ENCODE data around the gene KIF1C. TPM values are rescaled to one million over a fixed set of nuclear protein-coding genes. Genes with fewer than 3 reads are reported as not detected.

Gene KIF1C
- total RNA-seq, 1 experiment from 2014 or later: 85.6 TPM

DNA sequence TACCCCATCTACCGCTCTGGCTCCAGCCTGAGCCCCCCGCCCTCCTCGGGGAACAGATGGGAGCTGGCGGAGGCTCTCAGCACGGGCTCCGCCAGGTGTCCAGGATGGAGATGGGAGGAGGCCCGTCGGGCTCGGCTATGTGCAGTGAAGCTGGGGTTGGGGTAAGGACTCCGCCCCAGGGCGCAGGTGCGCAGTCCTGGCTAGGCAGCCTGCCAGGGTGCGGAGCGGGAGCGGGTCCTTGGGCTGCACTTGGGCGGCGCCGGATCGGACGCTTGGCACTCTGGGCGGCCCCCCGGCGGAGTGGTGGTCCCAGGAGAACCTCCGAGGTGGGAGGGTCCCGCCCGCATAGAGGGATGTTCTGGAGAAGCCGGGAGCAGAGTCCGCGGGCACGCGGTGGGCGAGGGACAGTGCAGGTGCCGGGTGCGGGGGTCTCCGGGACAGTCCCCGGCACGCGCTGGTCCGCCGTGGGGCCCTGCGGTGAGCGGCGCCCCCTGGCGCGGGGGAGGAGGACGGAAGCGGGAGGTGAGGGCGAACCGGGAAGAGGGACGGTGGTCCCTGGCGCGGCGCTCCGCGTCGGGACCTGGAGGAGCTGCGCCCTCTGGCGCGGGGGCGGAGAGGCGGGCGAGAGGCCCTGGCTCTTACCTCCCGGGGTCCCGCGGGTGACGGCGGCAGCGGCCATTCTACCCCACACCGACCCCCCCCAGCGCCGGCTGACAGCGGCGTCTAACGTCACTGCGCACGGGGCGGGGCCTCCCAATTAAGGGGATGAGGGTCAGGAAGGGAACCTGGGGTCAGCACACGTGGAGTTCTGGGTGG is 10.6 kb upstream of the KIF1C start, which contains the start of gene CAMTA2:
TSS of gene CAMTA2 (minus strand) at position 725 of the 816 bp plus-strand sequence. CDS start 1,453 bp downstream, outside the sequence.
- Histone ChIP-seq H3K4me1 (ENCODE audit: insufficient read depth, low read length) (no peaks in the 10 kb centered on the region), H3K23ac (ENCODE audit: insufficient read length, low read depth, low read length) (no peak within 1 kb of the TSS), H2AK5ac (ENCODE audit: insufficient read length, low read length) (no peak within 1 kb of the TSS), H3K18ac (ENCODE audit: insufficient read length, low read depth, low read length) (no peak within 1 kb of the TSS), H3K79me1 (ENCODE audit: insufficient read depth, low read depth, low read length, poor library complexity, severe bottlenecking) (no peaks in the 10 kb centered on the region), H3K9ac (ENCODE audit: extremely low read depth, insufficient read length, low read length) (no peak within 1 kb of the TSS), H3K56ac (ENCODE audit: insufficient read length, low read depth, low read length) (no peak within 1 kb of the TSS), H3K79me2 (ENCODE audit: insufficient read depth, low read length) (no peaks in the 10 kb centered on the region), H2BK5ac (ENCODE audit: insufficient read length, low read length) (no peak within 1 kb of the TSS), H4K91ac (ENCODE audit: insufficient read length, low read depth, low read length) (no peak within 1 kb of the TSS), H3K14ac (ENCODE audit: insufficient read depth, low read length) (no peak within 1 kb of the TSS), H2BK120ac (ENCODE audit: low read depth, low read length, poor library complexity, severe bottlenecking) (no peak within 1 kb of the TSS), H2BK15ac (ENCODE audit: low read depth, low read length) (no peak within 1 kb of the TSS), H3K4me2 (ENCODE audit: insufficient read depth, insufficient read length, low read length) (peak within 1 kb of the TSS; percentile 76), H3K4ac (ENCODE audit: low read depth, low read length) (no peak within 1 kb of the TSS), H4K20me1 (ENCODE audit: control insufficient read depth, insufficient read depth, insufficient read length) (no peaks in the 10 kb centered on the region), H4K8ac (replicated peaks; ENCODE audit: insufficient read length, low read depth, low read length) (no peak within 1 kb of the TSS), H3K9me3 (ENCODE audit: control insufficient read depth, low read depth, low read length) (no peaks in the 10 kb centered on the region), H3K27me3 (ENCODE audit: insufficient read depth, low read length) (peaks cover 1% of the 10 kb centered on the region; the same call in 1 of the 2 replicates), H4K5ac (ENCODE audit: insufficient read length, low read depth, low read length) (no peak within 1 kb of the TSS), H3K27ac (ENCODE audit: insufficient read length, low read depth, low read length) (no peak within 1 kb of the TSS), H2AFZ (ENCODE audit: low read length) (no peak within 1 kb of the TSS), H3T11ph (ENCODE audit: low read length) (no peak within 1 kb of the TSS), H3K23me2 (ENCODE audit: insufficient read length, low read depth, low read length, poor library complexity, severe bottlenecking) (peaks cover 14% of the 10 kb centered on the region), H2BK12ac (ENCODE audit: insufficient read length, low read depth, low read length) (no peak within 1 kb of the TSS), H2BK20ac (ENCODE audit: low read depth, low read length, poor library complexity, severe bottlenecking) (no peak within 1 kb of the TSS)
- WGBS (ENCODE audit: extremely low coverage, insufficient read length, low lambda C conversion rate): no CpG with 5 or more reads among the region's 78 CpGs
- Mint-ChIP-seq H3K4me1 (peaks cover 18 to 22% of the 10 kb centered on the region in 2 experiments), H3K36me3 (ENCODE audit: insufficient read depth in 1 of 3, low read depth in 3 of 3) (peaks cover 0 to 5% (median 0%) of the 10 kb centered on the region in 3 experiments; a peak in 4 of 7 replicates), H3K27ac (no peak within 1 kb of the TSS), H3K9me3 (no peaks in the 10 kb centered on the region), H3K4me3 (peak within 1 kb of the TSS; percentile 79 to 87), H3K27me3 (ENCODE audit: low read depth) (peaks cover 59% of the 10 kb centered on the region)
- peak; percentile 90 for DNase-seq
- TF ChIP-seq CTCF (conservative IDR thresholded peaks at IDR 0.05): peak; percentile 71

All from H9 (cell line).